Neural cell (in vitro differentiated cells): ENCODE results near the gene SEPTIN6. TPM values are rescaled to one million over a fixed set of nuclear protein-coding genes. Genes with fewer than 3 reads are reported as not detected.

Experiments
- H2AFZ ChIP-seq: fragments of 200-600, 300-800 bp; sonication (generic), shearing (Covaris generic); 2 replicates; pipeline ENCODE4 v1.6.0; 2014; ENCODE audit warnings: low read depth, mild to moderate bottlenecking, antibody characterized with exemption, low read length, moderate library complexity
- H3F3A ChIP-seq: fragments of 200-600 bp; shearing (Covaris generic); 2 replicates; pipeline ENCODE4 v1.6.1; 2016; ENCODE audit warnings: mild to moderate bottlenecking, moderate library complexity, mixed read lengths, antibody characterized with exemption, low read length; ENCODE audit not compliant: insufficient read depth, poor library complexity, severe bottlenecking
- H3K27ac ChIP-seq: fragments of 200-600, 300-800 bp; sonication (generic), shearing (Covaris generic); 2 replicates; pipeline ENCODE4 v1.5.1; 2014; ENCODE audit warnings: mild to moderate bottlenecking, low read length, moderate library complexity
- H3K27me3 ChIP-seq: fragments of 300-800, 200-600 bp; sonication (generic), shearing (Covaris generic); 2 replicates; pipeline ENCODE4 v1.6.0; 2014; ENCODE audit warnings: mild to moderate bottlenecking, low read depth, low read length, moderate library complexity; ENCODE audit not compliant: insufficient read depth
- H3K36me3 ChIP-seq: fragments of 300-800, 200-600 bp; sonication (generic), shearing (Covaris generic); 2 replicates; pipeline ENCODE4 v1.5.1; 2014; ENCODE audit warnings: mild to moderate bottlenecking, antibody characterized with exemption, low read length, moderate library complexity; ENCODE audit not compliant: insufficient read depth
- H3K4me2 ChIP-seq: fragments of 300-800, 200-600 bp; sonication (generic), shearing (Covaris generic); 2 replicates; pipeline ENCODE4 v1.6.0; 2014; ENCODE audit warnings: mild to moderate bottlenecking, low read length
- H3K4me3 ChIP-seq: fragments of 300-800, 200-600 bp; sonication (generic), shearing (Covaris generic); 2 replicates; pipeline ENCODE4 v1.5.1; 2014; ENCODE audit warnings: mild to moderate bottlenecking, low read length, moderate library complexity
- H3K79me2 ChIP-seq: fragments of 200-600 bp; shearing (Covaris generic); replicated peaks from 2 replicates; pipeline ENCODE4 v1.6.0; 2014; ENCODE audit warnings: mild to moderate bottlenecking, low read length, moderate library complexity; ENCODE audit not compliant: insufficient read depth
- H3K9ac ChIP-seq: fragments of 300-800, 200-600 bp; sonication (generic), shearing (Covaris generic); 2 replicates; pipeline ENCODE4 v1.6.1; 2016; ENCODE audit warnings: mild to moderate bottlenecking, low read length, mixed read lengths
- H3K9me2 ChIP-seq: fragments of 200-600 bp; shearing (Covaris generic); 2 replicates; pipeline ENCODE4 v1.6.1; 2016; ENCODE audit warnings: mild to moderate bottlenecking, low read length, mixed read lengths; ENCODE audit not compliant: insufficient read depth
- H3K9me3 ChIP-seq: fragments of 200-600, 300-800 bp; sonication (generic), shearing (Covaris generic); 2 replicates; pipeline ENCODE4 v1.6.1; 2016; ENCODE audit warnings: mild to moderate bottlenecking, mixed run types, low read length, moderate library complexity, mixed read lengths
- H4K20me1 ChIP-seq: fragments of 200-600 bp; shearing (Covaris generic); 2 replicates; pipeline ENCODE4 v1.6.1; 2016; ENCODE audit warnings: mild to moderate bottlenecking, mixed run types; ENCODE audit not compliant: insufficient read depth
- EP300 ChIP-seq: fragments of 450-650 bp; conservative IDR thresholded peaks from 2 replicates; pipeline ENCODE4 v1.6.1; 2014; ENCODE audit warnings: antibody characterized with exemption, mild to moderate bottlenecking, moderate library complexity; ENCODE audit not compliant: poor library complexity, severe bottlenecking
- EZH2 ChIP-seq: fragments of 200-600, 300-800 bp; shearing (Covaris generic), sonication (generic); IDR thresholded peaks from 2 replicates; pipeline ENCODE4 v1.6.1; 2014; ENCODE audit warnings: antibody characterized with exemption, low read length, borderline replicate concordance, mild to moderate bottlenecking; ENCODE audit not compliant: insufficient read depth, poor library complexity, severe bottlenecking
- MXI1 ChIP-seq: fragments of 450-650 bp; conservative IDR thresholded peaks from 2 replicates; pipeline ENCODE4 v1.6.1; 2014; ENCODE audit warnings: antibody characterized with exemption, mild to moderate bottlenecking; ENCODE audit not compliant: poor library complexity, severe bottlenecking
- POLR2AphosphoS5 ChIP-seq: IDR thresholded peaks from 2 replicates; pipeline ENCODE4 v1.6.1; 2012
- RAD21 ChIP-seq: fragments of 450-650 bp; conservative IDR thresholded peaks from 2 replicates; pipeline ENCODE4 v1.6.1; 2014; ENCODE audit warnings: antibody characterized with exemption, mild to moderate bottlenecking, moderate library complexity
- REST ChIP-seq: IDR thresholded peaks from 2 replicates; pipeline ENCODE4 v1.6.1; 2012; ENCODE audit warnings: borderline replicate concordance
- SMC3 ChIP-seq: fragments of 450-650 bp; conservative IDR thresholded peaks from 2 replicates; pipeline ENCODE4 v1.6.1; 2014; ENCODE audit warnings: antibody characterized with exemption, mild to moderate bottlenecking, moderate library complexity; ENCODE audit not compliant: poor library complexity
- TAF1 ChIP-seq: IDR thresholded peaks from 2 replicates; pipeline ENCODE4 v1.6.1; 2012; ENCODE audit warnings: low read depth
- polyA plus RNA-seq: library from polyadenylated mRNA; depleted of rRNA; stranded (reverse); fragments of >200 nt; gene quantifications from 2 replicates; pipeline ENCODE4 v1.2.3, GENCODE V29; 2014
- TF ChIP-seq, protein P1 (sequence below): fragments of 450-650 bp; IDR thresholded peaks from 2 replicates; pipeline ENCODE4 v1.5.1; 2014; ENCODE audit warnings: antibody characterized with exemption, mild to moderate bottlenecking, moderate library complexity; ENCODE audit not compliant: poor library complexity, severe bottlenecking

SEPTIN6 gene
- polyA plus RNA-seq, 1 donor from 2014 or later = 155 TPM

DNA sequence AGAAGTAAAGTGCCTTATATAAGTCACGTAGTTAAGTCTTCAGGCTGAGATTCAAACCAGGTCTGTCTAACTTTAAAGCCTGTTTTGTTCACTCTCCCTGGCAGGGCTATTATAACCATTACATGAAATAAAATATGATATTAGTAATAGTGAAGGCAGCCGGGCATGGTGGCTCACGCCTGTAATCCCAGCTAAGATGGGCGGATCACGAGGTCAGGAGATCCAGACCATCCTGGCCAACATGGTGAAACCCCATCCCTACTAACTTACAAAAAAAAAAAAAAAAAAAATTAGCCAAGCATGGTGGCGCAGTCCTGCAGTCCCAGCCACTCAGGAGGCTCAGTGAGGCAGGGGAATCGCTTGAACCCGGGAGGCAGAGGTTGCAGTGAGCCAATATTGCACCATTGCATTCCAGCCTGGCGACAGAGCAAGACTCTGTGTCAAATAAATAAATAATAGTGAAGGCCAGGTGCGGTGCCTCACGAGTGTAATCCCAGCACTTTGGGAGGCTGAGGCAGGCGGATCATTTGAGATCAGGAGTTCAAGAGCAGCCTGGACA, 43.3 kb upstream of the SEPTIN6 start:
- H3K4me2 ChIP-seq = no peak overlapping the region
- H3F3A ChIP-seq = no peaks in the 10 kb centered on the region
- no peak overlapping the region for H3K27ac ChIP-seq
- H3K36me3 ChIP-seq = no peaks in the 10 kb centered on the region
- H3K27me3 ChIP-seq = no peaks in the 10 kb centered on the region
- H3K79me2 ChIP-seq = no peaks in the 10 kb centered on the region
- no peak overlapping the region for H2AFZ ChIP-seq
- no peaks in the 10 kb centered on the region for H4K20me1 ChIP-seq
- no peak overlapping the region for H3K9ac ChIP-seq
- no peaks in the 10 kb centered on the region for H3K9me3 ChIP-seq
- H3K9me2 ChIP-seq = no peaks in the 10 kb centered on the region
- no peak for TF ChIP-seq REST
- TF ChIP-seq RAD21 = no peak
- no peak for TF ChIP-seq EZH2
- TF ChIP-seq SMC3 = no peak
- TF ChIP-seq TAF1 = no peak
- no peak overlapping the region for H3K4me3 ChIP-seq

DNA sequence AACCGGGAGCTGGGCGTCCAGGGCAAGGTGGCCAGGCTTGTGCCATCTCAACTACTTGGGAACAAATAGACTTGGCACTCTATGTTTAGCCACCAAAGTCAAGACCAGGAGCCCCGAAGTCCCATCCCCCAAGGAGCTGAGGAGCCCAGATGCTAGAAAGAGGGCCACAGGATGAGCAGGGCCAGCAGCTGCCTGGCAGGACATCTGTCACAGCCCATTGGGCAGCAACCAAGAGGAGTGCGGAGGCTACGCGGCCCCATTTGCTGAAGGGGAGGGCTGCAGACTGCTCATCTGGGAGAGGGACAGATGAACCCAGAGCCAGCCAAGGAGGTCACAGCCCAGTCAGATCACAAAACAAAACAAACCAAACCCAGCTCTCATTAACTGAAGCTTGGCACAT, 42.5 kb upstream of the SEPTIN6 start:
- no peak overlapping the region for H3K9ac ChIP-seq
- no peak overlapping the region for H3K4me2 ChIP-seq
- H3K9me3 ChIP-seq = no peaks in the 10 kb centered on the region
- H3K27ac ChIP-seq = no peak overlapping the region
- TF ChIP-seq REST = no peak
- no peak for TF ChIP-seq POLR2AphosphoS5
- TF ChIP-seq MXI1 = no peak
- TF ChIP-seq EP300 = no peak
- TF ChIP-seq, protein P1, sequence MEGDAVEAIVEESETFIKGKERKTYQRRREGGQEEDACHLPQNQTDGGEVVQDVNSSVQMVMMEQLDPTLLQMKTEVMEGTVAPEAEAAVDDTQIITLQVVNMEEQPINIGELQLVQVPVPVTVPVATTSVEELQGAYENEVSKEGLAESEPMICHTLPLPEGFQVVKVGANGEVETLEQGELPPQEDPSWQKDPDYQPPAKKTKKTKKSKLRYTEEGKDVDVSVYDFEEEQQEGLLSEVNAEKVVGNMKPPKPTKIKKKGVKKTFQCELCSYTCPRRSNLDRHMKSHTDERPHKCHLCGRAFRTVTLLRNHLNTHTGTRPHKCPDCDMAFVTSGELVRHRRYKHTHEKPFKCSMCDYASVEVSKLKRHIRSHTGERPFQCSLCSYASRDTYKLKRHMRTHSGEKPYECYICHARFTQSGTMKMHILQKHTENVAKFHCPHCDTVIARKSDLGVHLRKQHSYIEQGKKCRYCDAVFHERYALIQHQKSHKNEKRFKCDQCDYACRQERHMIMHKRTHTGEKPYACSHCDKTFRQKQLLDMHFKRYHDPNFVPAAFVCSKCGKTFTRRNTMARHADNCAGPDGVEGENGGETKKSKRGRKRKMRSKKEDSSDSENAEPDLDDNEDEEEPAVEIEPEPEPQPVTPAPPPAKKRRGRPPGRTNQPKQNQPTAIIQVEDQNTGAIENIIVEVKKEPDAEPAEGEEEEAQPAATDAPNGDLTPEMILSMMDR = no peak
- no peak for TF ChIP-seq SMC3
- no peak for TF ChIP-seq EZH2
- TF ChIP-seq TAF1 = no peak
- H3K79me2 ChIP-seq = no peaks in the 10 kb centered on the region
- no peaks in the 10 kb centered on the region for H4K20me1 ChIP-seq
- H3F3A ChIP-seq = no peaks in the 10 kb centered on the region
- H2AFZ ChIP-seq = no peak overlapping the region
- no peaks in the 10 kb centered on the region for H3K27me3 ChIP-seq
- H3K9me2 ChIP-seq = no peaks in the 10 kb centered on the region
- no peak overlapping the region for H3K4me3 ChIP-seq
- H3K36me3 ChIP-seq = no peaks in the 10 kb centered on the region
